PC-9 (cell line): ENCODE results near the gene ZNF397.

Experiments used
- CTCF ChIP-seq: fragments of 200-600 bp; sonication (generic); conservative IDR thresholded peaks from 2 replicates; pipeline ENCODE4 v1.6.1; 2017; ENCODE audit warnings: mixed run types, antibody characterized with exemption, mild to moderate bottlenecking, moderate library complexity
- EZH2 ChIP-seq: fragments of 200-600 bp; sonication (generic); IDR thresholded peaks from 2 replicates; pipeline ENCODE4 v1.8.0; 2017; ENCODE audit warnings: antibody characterized with exemption, low read depth

GRCh38 chr18:35291166-35291565 is 50.3 kb downstream of the ZNF397 start:
- no peak for TF ChIP-seq EZH2
- TF ChIP-seq CTCF: no peak
